Ovary (tissue), 3 donors: ENCODE data around the gene CD209.

Experiments
- CTCF ChIP-seq, 3 donors: fragments of 450-650 bp in 2 of 3; fragments of 200-600 bp in 1 of 3; IDR thresholded peaks; one replicate each; pipeline versions ENCODE4 v1.5.1 to v1.8.0; 2016 to 2022; ENCODE audit warnings: antibody characterized with exemption in 3 of 3, mild to moderate bottlenecking in 1 of 3
- EP300 ChIP-seq: sonication (generic); formaldehyde crosslinking; IDR thresholded peaks from one replicate; pipeline ENCODE4 v1.6.1; 2017; ENCODE audit warnings: antibody characterized with exemption
- POLR2A ChIP-seq: fragments of 450-650 bp; IDR thresholded peaks from one replicate; pipeline ENCODE4 v1.6.1; 2017; ENCODE audit warnings: antibody characterized with exemption, mild to moderate bottlenecking, moderate library complexity
- donor health status: DM: no; HTN: no; CAD: no.

- no peak for TF ChIP-seq EP300
- no peak for TF ChIP-seq CTCF (IDR thresholded peaks at IDR 0.05)
- TF ChIP-seq POLR2A, result no peak
These were observed 41.6 kb upstream of the CD209 start for GRCh38 chr19:7788933-7789323.
